ENCODE data around the gene ATP13A3.

DNA sequence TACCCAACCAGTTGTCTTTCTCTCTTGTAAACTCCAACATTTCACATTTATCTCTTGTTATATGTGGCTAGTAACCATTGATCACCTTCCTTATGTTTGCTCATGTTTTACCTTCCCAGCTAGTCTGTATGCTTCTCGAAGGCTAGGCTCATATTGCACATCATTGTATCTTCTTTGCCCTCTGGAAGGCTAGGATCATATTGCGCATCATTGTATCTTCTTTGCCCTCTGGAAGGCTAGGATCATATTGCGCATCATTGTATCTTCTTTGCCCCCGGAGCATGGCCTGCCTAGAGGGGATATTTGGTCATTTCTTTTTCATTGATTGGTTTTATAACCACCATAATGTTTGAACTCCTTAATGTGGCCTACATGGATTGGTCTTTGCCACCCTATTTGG, 39.4 kb upstream of the ATP13A3 start:
- TF ChIP-seq, protein P1, sequence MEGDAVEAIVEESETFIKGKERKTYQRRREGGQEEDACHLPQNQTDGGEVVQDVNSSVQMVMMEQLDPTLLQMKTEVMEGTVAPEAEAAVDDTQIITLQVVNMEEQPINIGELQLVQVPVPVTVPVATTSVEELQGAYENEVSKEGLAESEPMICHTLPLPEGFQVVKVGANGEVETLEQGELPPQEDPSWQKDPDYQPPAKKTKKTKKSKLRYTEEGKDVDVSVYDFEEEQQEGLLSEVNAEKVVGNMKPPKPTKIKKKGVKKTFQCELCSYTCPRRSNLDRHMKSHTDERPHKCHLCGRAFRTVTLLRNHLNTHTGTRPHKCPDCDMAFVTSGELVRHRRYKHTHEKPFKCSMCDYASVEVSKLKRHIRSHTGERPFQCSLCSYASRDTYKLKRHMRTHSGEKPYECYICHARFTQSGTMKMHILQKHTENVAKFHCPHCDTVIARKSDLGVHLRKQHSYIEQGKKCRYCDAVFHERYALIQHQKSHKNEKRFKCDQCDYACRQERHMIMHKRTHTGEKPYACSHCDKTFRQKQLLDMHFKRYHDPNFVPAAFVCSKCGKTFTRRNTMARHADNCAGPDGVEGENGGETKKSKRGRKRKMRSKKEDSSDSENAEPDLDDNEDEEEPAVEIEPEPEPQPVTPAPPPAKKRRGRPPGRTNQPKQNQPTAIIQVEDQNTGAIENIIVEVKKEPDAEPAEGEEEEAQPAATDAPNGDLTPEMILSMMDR (IDR thresholded peaks at IDR 0.05) = no peak
- TF ChIP-seq POLR2A (IDR thresholded peaks at IDR 0.05) = no peak

All from vagina (tissue), 2 donors.